CD8-positive, alpha-beta memory T cell (primary cell): ENCODE data around the gene ARL14EPL. TPM values are rescaled to one million over a fixed set of nuclear protein-coding genes. Genes with fewer than 3 reads are reported as not detected.
"Not testable (repeated sequence)": the region's sequence is repeated elsewhere in the genome, so short reads cannot be mapped to it uniquely, and the experiment has no call there.

Experiments
- CTCF ChIA-PET: fragments of 350-600 bp; sonication (Branson Sonifier 250); formaldehyde crosslinking; loops from one replicate; lab custom pipeline; 2021; ENCODE audit warnings: antibody characterized with exemption; lab: Charles Lee
- POLR2A ChIA-PET: fragments of 350-600 bp; sonication (Branson Sonifier 250); formaldehyde crosslinking; loops from one replicate; lab custom pipeline; 2021; ENCODE audit warnings: antibody characterized with exemption; lab: Charles Lee
- DNase-seq, 5 donors: peaks; one replicate each; pipeline versions ENCODE4 v3.0.0 to v3.0.0-alpha.2; 2020 to 2022; ENCODE audit warnings: mixed read lengths in 1 of 5
- H3K27ac ChIP-seq: one replicate; pipeline ENCODE4 v1.7.0; 2013; ENCODE audit warnings: low read depth, mild to moderate bottlenecking, low read length, moderate library complexity
- H3K27me3 ChIP-seq: 2 replicates; pipeline ENCODE4 v1.7.0; 2013; ENCODE audit warnings: low read length, mild to moderate bottlenecking; ENCODE audit not compliant: insufficient read depth, poor library complexity, severe bottlenecking
- H3K36me3 ChIP-seq: 2 replicates; pipeline ENCODE4 v1.7.0; 2013; ENCODE audit warnings: mild to moderate bottlenecking, low read length, moderate library complexity; ENCODE audit not compliant: insufficient read depth
- H3K4me1 ChIP-seq: 2 replicates; pipeline ENCODE4 v1.7.0; 2013; ENCODE audit warnings: mild to moderate bottlenecking, low read length, moderate library complexity; ENCODE audit not compliant: insufficient read depth
- H3K4me3 ChIP-seq: 2 replicates; pipeline ENCODE4 v1.7.0; 2013; ENCODE audit warnings: mild to moderate bottlenecking, low read length
- H3K9me3 ChIP-seq: 2 replicates; pipeline ENCODE4 v1.7.0; 2013; ENCODE audit warnings: mild to moderate bottlenecking, low read length
- H3K27ac Mint-ChIP-seq, 8 donors: one replicate each; pipeline ENCODE4 v1.8.0; 2020 to 2021; ENCODE audit warnings: mixed read lengths in 8 of 8, mild to moderate bottlenecking in 6 of 8, inconsistent platforms in 3 of 8, moderate library complexity in 3 of 8
- H3K27me3 Mint-ChIP-seq, 2 donors: one replicate each; pipeline ENCODE4 v1.8.0; 2020 to 2021; ENCODE audit warnings: mixed read lengths in 2 of 2, mild to moderate bottlenecking in 1 of 2, moderate library complexity in 1 of 2
- H3K36me3 Mint-ChIP-seq, 3 donors: one replicate each; pipeline ENCODE4 v1.8.0; 2020 to 2021; ENCODE audit warnings: mixed read lengths in 3 of 3, inconsistent platforms in 1 of 3, mild to moderate bottlenecking in 1 of 3
- H3K4me1 Mint-ChIP-seq, 3 donors: one replicate each; pipeline ENCODE4 v1.8.0; 2020 to 2021; ENCODE audit warnings: mixed read lengths in 3 of 3, inconsistent platforms in 1 of 3, mild to moderate bottlenecking in 1 of 3
- H3K4me3 Mint-ChIP-seq, 7 donors: one replicate each; pipeline ENCODE4 v1.8.0; 2020 to 2021; ENCODE audit warnings: mixed read lengths in 7 of 7, mild to moderate bottlenecking in 6 of 7, moderate library complexity in 4 of 7, inconsistent platforms in 2 of 7
- H3K9me3 Mint-ChIP-seq, 5 donors: one replicate each; pipeline ENCODE4 v1.8.0; 2020 to 2022; ENCODE audit warnings: mixed read lengths in 5 of 5, mild to moderate bottlenecking in 3 of 5, moderate library complexity in 2 of 5, inconsistent platforms in 1 of 5
- polyA plus RNA-seq: library from polyadenylated mRNA; unstranded; fragments of 300-500 nt; fragmentation: Illumina TruSeq; gene quantifications from one replicate; pipeline ENCODE4 v1.2.3, GENCODE V29; 2021
- total RNA-seq, 2 experiments: library from RNA; stranded (reverse); gene quantifications; one replicate each; pipeline ENCODE4 v1.2.3, GENCODE V29; 2021

ARL14EPL gene
- total and polyA plus RNA-seq, 3 experiments from 2014 or later = not detected

- peaks cover 18% of the 10 kb centered on the region for H3K4me1 ChIP-seq
- peak overlapping the region; percentile 93 to 97 (median 94) for H3K4me3 Mint-ChIP-seq
- no peaks in the 10 kb centered on the region for H3K9me3 Mint-ChIP-seq
- H3K27ac Mint-ChIP-seq = peak overlapping the region; percentile 64 to 100 (median 98)
- ChIA-PET POLR2A (interaction anchor here (1.0 to 1.3 kb wide), 3 partner anchors 11 to 459 kb away, joined by 4 to 6 read pairs (median 5); partner anchors contain the start of genes AP3S1, ATG12 and TMED7), CTCF (no interaction called here)
- peaks cover 0 to 4% of the 10 kb centered on the region in 2 donors for H3K27me3 Mint-ChIP-seq
- H3K27me3 ChIP-seq = no peaks in the 10 kb centered on the region
- H3K4me1 Mint-ChIP-seq = peaks cover 42 to 67% (median 60%) of the 10 kb centered on the region in 3 donors
- DNase-seq = peak; percentile 8 to 54 (median 20)
- H3K4me3 ChIP-seq = peak overlapping the region; percentile 65
- no peaks in the 10 kb centered on the region for H3K9me3 ChIP-seq
- H3K36me3 ChIP-seq = peaks cover 5% of the 10 kb centered on the region
- H3K27ac ChIP-seq = peak overlapping the region; percentile 64
- peaks cover 0 to 25% (median 15%) of the 10 kb centered on the region in 3 donors for H3K36me3 Mint-ChIP-seq
These were observed 52.0 kb downstream of the ARL14EPL start for GRCh38 chr5:116084287-116084691.

GRCh38 chr5:116084871-116085715, 52.8 kb downstream of the ARL14EPL start, which contains the start of gene COMMD10:
COMMD10 (plus strand) TSS chr5:116085025.
- Histone ChIP-seq H3K36me3 (peaks cover 5% of the 10 kb centered on the region), H3K27ac (peak within 1 kb of the TSS; percentile 64), H3K4me1 (peaks cover 18% of the 10 kb centered on the region), H3K4me3 (peak within 1 kb of the TSS; percentile 65), H3K9me3 (no peaks in the 10 kb centered on the region), H3K27me3 (no peaks in the 10 kb centered on the region)
- ChIA-PET CTCF (interaction anchor here (0.7 to 1.5 kb wide), 3 partner anchors 12 to 789 kb away, joined by 4 to 5 read pairs (median 4); partner anchors contain the start of gene CCDC112), POLR2A (interaction anchor here (0.5 to 1.3 kb wide), 4 partner anchors 10 to 460 kb away, joined by 3 to 6 read pairs (median 4); partner anchors contain the start of genes AP3S1, ATG12 and TMED7)
- peak; percentile 70 to 91 (median 90) for DNase-seq
- Mint-ChIP-seq H3K4me3 (peak within 1 kb of the TSS; percentile 93 to 97 (median 94)), H3K36me3 (peaks cover 0 to 32% (median 14%) of the 10 kb centered on the region in 3 donors), H3K9me3 (no peaks in the 10 kb centered on the region), H3K27ac (peak within 1 kb of the TSS; percentile 92 to 100 (median 98)), H3K4me1 (peaks cover 44 to 73% (median 68%) of the 10 kb centered on the region in 3 donors), H3K27me3 (peaks cover 0 to 4% of the 10 kb centered on the region in 2 donors)

GRCh38 chr5:116086309-116086708, 54.0 kb downstream of the ARL14EPL start:
- DNase-seq, H3K9me3 ChIP-seq, H3K9me3 Mint-ChIP-seq, H3K27ac ChIP-seq, H3K4me3 ChIP-seq, H3K27me3 Mint-ChIP-seq, POLR2A ChIA-PET, H3K36me3 ChIP-seq, H3K27me3 ChIP-seq: not testable (repeated sequence)
- Mint-ChIP-seq H3K27ac (peak overlapping the region in 7 of 8 donors; percentile 8 to 99 (median 92)), H3K36me3 (peaks cover 0 to 39% (median 18%) of the 10 kb centered on the region in 3 donors), H3K4me3 (peak overlapping the region; percentile 47 to 96 (median 94)), H3K4me1 (peaks cover 44 to 68% (median 68%) of the 10 kb centered on the region in 3 donors)
- CTCF ChIA-PET = interaction anchor here (1.3 to 1.5 kb wide), 2 partner anchors 10 to 18 kb away, joined by 4 to 5 read pairs; no protein-coding TSS in a partner anchor
- peaks cover 18% of the 10 kb centered on the region for H3K4me1 ChIP-seq

GRCh38 chr5:116088062-116088461, 55.8 kb downstream of the ARL14EPL start:
- ChIA-PET CTCF (no interaction called here), POLR2A (no interaction called here)
- Mint-ChIP-seq H3K27ac (peak overlapping the region in 4 of 8 donors; percentile 19 to 72 (median 60)), H3K4me1 (peaks cover 29 to 52% (median 51%) of the 10 kb centered on the region in 3 donors), H3K9me3 (no peaks in the 10 kb centered on the region), H3K36me3 (peaks cover 0 to 54% (median 29%) of the 10 kb centered on the region in 3 donors), H3K4me3 (peak overlapping the region in 1 of 7 donors; percentile 68), H3K27me3 (peaks cover 0 to 4% of the 10 kb centered on the region in 2 donors)
- peaks cover 18% of the 10 kb centered on the region for H3K36me3 ChIP-seq
- no peak overlapping the region for H3K27ac ChIP-seq
- peaks cover 18% of the 10 kb centered on the region for H3K4me1 ChIP-seq
- DNase-seq = no peak
- H3K9me3 ChIP-seq = no peaks in the 10 kb centered on the region
- H3K27me3 ChIP-seq = no peaks in the 10 kb centered on the region
- no peak overlapping the region for H3K4me3 ChIP-seq

GRCh38 chr5:116090302-116090701, 58.0 kb downstream of the ARL14EPL start:
- POLR2A ChIA-PET = no interaction called here

GRCh38 chr5:116091416-116091815, 59.1 kb downstream of the ARL14EPL start:
- DNase-seq = no peak
- Histone ChIP-seq H3K9me3 (no peaks in the 10 kb centered on the region), H3K27ac (no peak overlapping the region), H3K36me3 (peaks cover 37% of the 10 kb centered on the region), H3K4me1 (no peaks in the 10 kb centered on the region), H3K4me3 (no peak overlapping the region), H3K27me3 (no peaks in the 10 kb centered on the region)
- H3K4me1 Mint-ChIP-seq = peaks cover 13 to 36% (median 26%) of the 10 kb centered on the region in 3 donors
- H3K27ac Mint-ChIP-seq = no peak overlapping the region
- peaks cover 7 to 74% (median 47%) of the 10 kb centered on the region in 3 donors for H3K36me3 Mint-ChIP-seq
- no peak overlapping the region for H3K4me3 Mint-ChIP-seq
- ChIA-PET POLR2A (no interaction called here), CTCF (no interaction called here)
- no peaks in the 10 kb centered on the region for H3K9me3 Mint-ChIP-seq
- H3K27me3 Mint-ChIP-seq = no peaks in the 10 kb centered on the region

More at GRCh38 chr5:116090302-116090701, 58.0 kb downstream of the ARL14EPL start:
- H3K27ac Mint-ChIP-seq = peak overlapping the region in 2 of 8 donors; percentile 6 to 38
- CTCF ChIA-PET = no interaction called here
- peaks cover 37% of the 10 kb centered on the region for H3K36me3 ChIP-seq
- peaks cover 21 to 45% (median 36%) of the 10 kb centered on the region in 3 donors for H3K4me1 Mint-ChIP-seq
- H3K4me3 ChIP-seq = no peak overlapping the region
- H3K9me3 Mint-ChIP-seq = no peaks in the 10 kb centered on the region
- no peak overlapping the region for H3K4me3 Mint-ChIP-seq
- H3K27me3 ChIP-seq = no peaks in the 10 kb centered on the region
- H3K9me3 ChIP-seq = no peaks in the 10 kb centered on the region
- H3K27ac ChIP-seq = no peak overlapping the region
- peaks cover 7 to 70% (median 46%) of the 10 kb centered on the region in 3 donors for H3K36me3 Mint-ChIP-seq
- no peak for DNase-seq
- H3K27me3 Mint-ChIP-seq = no peaks in the 10 kb centered on the region
- H3K4me1 ChIP-seq = peaks cover 9% of the 10 kb centered on the region

- Mint-ChIP-seq H3K27ac (peak overlapping the region in 1 of 8 donors; percentile 7), H3K9me3 (no peaks in the 10 kb centered on the region), H3K36me3 (peaks cover 38 to 79% (median 49%) of the 10 kb centered on the region in 3 donors), H3K4me1 (peaks cover 0 to 19% (median 10%) of the 10 kb centered on the region in 3 donors), H3K27me3 (no peaks in the 10 kb centered on the region), H3K4me3 (no peak overlapping the region)
- Histone ChIP-seq H3K9me3 (no peaks in the 10 kb centered on the region), H3K27me3 (no peaks in the 10 kb centered on the region), H3K4me1 (no peaks in the 10 kb centered on the region), H3K4me3 (no peak overlapping the region), H3K36me3 (peaks cover 31% of the 10 kb centered on the region), H3K27ac (no peak overlapping the region)
- ChIA-PET CTCF (interaction anchor here (1.5 kb wide), 1 partner anchor 11 kb away, joined by 5 read pairs; no protein-coding TSS in a partner anchor), POLR2A (no interaction called here)
- DNase-seq = no peak
These were observed 65.0 kb downstream of the ARL14EPL start for GRCh38 chr5:116097301-116097700.
